HG03139 (cell line): Measurements from ENCODE around the gene KIF2C.
"Not testable (repeated sequence)": the region's sequence is repeated elsewhere in the genome, so short reads cannot be mapped to it uniquely, and the experiment has no call there.

Source experiments
- ATAC-seq: cut with Tn5 transposase; IDR thresholded peaks from one replicate; pipeline ENCODE4 v1.9.1; 2021; ENCODE audit not compliant: unreplicated experiment

Gene KIF2C

DNA sequence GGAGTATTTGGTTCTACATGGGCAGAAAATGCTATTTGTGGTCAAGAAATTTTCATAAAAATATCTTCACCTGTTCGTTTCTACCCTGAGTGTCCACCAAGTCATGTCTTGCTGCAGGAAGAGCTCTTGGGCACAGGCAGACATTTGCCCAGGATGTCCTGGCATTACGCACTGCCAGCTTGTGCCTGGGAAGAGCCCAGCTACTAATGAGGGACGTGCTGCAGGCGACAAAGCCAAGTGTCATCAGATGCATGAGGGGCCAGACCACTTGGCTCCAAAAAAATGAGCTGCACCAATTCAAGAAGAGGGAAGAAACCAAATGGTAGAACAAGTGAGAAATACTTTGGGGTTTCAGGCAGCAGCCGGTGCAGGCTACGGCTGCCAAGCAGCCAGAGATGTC, 21.5 kb upstream of the KIF2C start:
- no peak for ATAC-seq

DNA sequence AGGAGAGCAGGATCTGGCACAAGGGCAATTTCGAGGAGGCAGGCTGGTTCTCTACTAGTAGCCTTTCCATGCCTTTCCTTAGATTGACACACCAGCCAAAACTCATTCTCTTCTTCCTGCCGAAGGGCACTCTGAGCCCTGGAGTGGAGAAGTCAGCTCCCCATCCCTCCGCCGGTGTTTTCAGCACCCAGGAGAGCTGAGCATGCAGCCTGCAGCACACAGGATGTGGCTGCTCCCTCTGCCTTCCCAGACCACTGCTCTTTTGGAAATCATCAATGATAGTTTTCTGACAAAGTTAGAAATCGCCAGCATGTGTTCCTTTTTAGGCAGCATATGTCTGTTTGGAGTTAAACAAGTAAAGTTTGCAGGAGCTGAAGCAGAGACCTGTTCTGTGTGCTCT, 20.3 kb upstream of the KIF2C start:
- no peak for ATAC-seq

GRCh38 chr1:44720281-44720680, 19.4 kb upstream of the KIF2C start:
- no peak for ATAC-seq

- ATAC-seq, result peak; percentile 63
These were observed 17.9 kb upstream of the KIF2C start for GRCh38 chr1:44721485-44722361.

DNA sequence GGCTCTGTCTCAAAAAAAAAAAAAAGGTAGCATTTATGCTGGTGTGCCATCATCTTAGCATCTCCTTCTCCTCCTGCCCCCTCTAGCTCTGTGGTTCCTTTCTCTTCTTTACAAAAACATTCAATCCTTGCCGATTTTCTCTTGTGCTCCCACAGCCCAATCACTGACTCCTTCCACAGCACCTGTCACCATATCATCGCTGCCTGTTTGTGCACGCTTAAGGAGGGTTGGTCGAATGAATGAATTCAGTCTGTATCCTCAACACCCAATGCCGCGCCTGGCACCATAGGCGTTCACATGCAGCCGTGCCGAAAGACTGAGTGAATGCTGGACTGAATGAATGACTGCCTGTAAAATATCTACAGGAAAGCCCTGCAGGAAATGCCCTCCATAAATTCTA, 16.6 kb upstream of the KIF2C start:
- ATAC-seq, result no peak

GRCh38 chr1:44723496-44724295, 15.9 kb upstream of the KIF2C start:
- ATAC-seq, result no peak

DNA sequence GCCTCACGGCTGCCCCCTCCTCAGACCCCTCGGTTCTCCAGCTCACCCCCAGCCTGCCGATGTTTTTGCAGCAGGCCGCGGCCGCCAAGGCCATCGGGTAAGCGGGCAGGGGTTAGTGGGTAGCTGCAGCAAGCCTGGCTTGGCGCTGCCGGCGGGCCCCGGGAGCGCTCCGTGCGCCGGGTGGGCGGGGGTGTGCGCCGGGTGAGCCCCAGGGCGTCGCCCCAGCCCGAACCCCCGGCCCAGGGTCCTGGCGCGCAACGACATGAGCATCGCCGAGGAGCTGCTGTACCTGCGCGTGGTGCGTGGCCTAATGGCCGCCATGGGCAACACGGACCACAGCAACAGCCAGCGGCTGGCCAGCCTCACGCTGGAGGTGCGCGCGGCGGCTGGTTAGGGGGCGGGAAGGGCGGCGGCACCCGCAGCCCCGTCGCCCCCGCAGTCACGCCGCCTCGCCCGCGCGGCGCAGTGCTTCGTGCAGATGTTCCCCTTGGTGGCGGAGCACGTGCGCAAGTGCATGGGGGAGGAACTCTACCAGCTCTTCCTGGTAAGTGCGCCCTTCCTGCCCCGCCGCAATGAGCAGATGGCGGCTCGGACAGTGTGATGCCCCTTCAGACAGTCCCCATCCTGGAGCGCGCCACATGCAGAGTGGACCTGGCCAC, 15.2 kb upstream of the KIF2C start:
- no peak for ATAC-seq

DNA sequence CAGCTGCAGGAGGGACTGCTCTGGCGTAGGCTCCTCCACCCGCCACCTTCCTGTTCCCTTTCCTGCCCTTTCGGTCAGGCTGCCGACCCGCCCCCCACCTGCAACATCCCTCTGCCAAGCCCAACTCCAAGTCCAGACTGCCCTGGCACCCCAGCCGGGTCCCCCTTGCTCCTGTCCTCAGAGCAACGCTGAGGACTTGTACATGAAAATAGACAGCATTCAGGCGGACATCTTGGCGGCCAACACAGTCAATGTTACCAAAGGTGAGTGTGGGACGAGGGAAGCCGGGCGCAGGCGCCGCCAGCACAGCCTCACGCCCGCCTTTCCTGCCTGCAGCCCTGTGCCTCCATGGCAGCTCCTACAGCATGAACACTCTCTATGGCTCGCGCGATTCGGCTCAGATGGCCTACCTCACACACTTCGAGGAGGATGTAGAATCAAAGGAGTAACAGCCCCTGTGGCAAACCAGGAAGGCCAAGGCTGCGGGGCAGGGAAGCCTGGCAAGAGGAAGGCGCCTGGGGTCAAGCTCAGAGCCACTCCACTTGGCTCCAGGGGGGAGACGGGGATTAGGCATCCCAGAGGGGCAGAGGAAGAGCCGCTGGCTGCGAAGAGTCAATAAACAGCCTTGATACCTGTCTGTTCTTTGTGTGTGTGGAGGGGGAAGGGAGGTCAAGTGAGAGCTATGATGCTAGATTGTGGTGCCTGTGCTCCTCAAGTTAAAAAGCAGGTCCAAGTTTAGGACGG, 14.5 kb upstream of the KIF2C start:
- no peak for ATAC-seq

DNA sequence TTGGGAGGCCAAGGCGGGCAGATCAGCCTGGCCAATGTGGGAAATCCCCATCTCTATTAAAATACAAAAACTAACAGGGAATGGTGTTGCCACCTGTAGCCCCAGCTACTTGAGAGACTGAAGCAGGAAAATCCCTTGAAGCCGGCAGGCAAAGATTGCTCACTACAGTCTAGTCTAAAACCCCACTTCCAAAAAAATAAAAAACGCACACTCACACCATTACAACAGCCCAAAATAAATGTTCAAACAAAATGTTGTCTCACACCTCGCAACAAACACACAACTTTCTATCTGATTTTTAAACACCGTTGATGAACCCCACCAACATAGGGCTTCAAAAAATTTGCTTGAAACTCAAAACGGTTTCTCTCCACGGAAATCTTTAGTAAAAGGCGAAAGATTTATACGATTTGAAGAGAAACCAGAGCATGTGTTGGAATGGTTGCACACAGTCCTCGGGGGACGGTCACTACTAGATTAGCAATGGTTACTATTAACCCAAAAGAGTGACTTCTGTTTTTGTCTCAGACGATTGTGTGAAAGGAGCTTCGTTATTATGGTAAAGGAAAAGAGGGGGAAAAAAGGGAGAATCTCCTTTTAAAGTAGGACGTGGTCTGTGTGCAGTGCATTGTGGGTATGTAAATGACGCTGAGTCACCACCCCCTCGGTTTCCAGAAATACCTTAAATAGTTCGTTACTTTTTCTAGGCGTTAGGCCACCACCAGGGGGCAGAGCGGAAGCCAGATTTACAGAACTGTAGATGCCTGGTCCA, 8.7 kb upstream of the KIF2C start, which contains the start of gene RNU5D-1:
Gene RNU5D-1, minus strand, starts transcription at position 430 of the 772 bp plus-strand sequence.
- peak; percentile 58 for ATAC-seq

- ATAC-seq, result no peak
These were observed 6.3 kb upstream of the KIF2C start for GRCh38 chr1:44733365-44733764.

DNA sequence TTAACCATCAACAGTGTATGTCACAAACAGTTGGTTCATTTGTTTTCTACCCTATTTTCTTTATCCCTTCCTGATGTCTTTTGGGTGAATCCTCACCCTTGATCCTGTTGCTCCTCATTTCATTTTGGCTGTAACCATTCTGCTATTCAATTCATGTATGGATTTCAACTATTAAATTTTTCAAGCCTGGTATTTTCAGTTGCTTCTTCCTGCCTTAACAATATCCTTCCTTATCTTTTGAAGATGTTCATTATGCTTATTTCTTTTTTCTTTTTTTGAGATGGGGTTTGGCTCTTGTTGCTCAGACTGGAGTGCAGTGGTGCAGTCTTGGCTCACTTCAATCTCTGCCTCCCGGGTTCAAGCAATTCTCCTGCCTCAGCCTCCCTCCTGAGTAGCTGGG, 5.9 kb upstream of the KIF2C start:
- ATAC-seq, result no peak

- no peak for ATAC-seq
These were observed 3.6 kb upstream of the KIF2C start for GRCh38 chr1:44735992-44736391.

GRCh38 chr1:44738953-44739306, 707 bp upstream of the KIF2C start:
- ATAC-seq, result not testable (repeated sequence)

GRCh38 chr1:44740179-44740617, 561 bp downstream of the KIF2C start:
- ATAC-seq, result no peak

DNA sequence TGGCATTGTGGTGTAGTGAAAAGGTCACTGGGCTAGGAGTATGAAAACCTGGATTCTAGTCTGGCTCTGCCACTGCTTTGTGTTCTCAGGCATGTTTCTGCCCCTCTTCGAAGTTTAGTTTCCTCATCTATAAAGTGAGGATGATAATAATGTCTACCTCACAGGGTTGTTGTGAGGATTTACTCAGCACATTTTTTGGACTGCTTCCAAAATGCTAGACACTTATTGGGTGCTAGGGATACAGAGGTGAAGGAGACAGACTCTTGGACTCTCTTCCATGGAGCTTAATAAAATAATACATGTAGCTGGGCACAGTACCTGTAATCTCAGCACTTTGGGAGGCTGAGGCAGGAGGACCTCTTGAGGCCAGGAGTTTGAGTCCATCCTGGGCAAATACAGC, 3.6 kb downstream of the KIF2C start:
- no peak for ATAC-seq

DNA sequence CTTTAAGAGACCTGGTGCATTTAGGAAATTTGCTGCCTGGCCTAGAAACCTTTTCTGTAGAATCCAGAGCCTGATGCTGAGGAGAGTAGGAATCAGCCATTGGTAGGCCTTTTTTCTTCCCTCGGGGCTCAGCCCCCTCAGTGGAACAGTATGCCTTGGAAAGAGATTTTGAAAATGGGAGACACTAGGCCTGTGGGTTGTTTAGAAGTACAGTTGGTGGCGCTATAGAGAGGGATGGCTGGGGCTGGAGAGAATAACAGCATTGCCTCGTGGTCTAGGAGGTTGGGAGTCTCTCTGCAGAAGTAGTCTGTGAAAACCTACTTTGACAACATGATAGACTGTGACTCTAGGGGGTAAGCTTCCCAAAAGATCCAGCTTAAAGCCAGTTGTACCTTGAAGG, 8.2 kb downstream of the KIF2C start:
- ATAC-seq, result no peak

GRCh38 chr1:44757420-44757819, 17.8 kb downstream of the KIF2C start:
- no peak for ATAC-seq

- ATAC-seq, result no peak
These were observed 19.4 kb downstream of the KIF2C start for GRCh38 chr1:44759077-44759476.

DNA sequence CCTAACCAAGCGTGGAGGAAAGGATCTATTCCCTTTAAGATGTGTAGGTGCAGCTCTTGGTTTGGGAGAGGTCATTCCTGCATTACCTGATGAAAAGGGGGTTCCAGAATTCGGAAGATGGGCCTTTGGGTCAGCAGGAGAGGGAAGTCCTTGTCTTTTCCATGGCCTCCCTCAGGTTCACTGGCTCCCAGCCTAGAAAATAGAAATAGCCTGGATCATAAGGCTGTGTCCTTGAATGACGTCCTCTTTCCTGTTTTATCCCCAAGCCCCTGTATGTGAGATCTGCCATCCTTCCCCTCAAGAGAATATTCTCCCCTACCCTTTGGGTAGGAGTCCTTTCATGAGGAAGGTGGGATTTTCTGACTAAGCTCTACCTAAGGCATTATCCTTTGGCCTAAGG, 21.2 kb downstream of the KIF2C start:
- ATAC-seq, result no peak

DNA sequence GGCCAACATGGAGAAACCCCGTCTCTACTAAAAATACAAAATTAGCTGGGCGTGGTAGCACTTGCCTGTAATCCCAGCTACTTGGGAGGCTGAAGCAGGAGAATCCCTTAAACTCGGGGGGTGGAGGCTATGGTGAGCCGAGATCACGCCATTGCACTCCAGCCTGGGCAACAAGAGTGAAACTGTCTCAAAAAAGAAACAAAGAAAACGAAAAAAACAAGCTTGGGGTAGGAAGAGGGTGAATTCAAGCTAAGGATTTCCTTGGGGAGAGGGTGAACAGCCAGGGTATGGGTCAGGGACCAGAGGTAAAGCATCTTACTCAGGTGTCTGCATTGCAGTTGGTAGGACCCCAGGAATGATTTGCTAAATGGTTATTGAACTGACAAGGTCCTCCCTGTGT, 26.8 kb downstream of the KIF2C start:
- not testable (repeated sequence) for ATAC-seq
